ENCODE measurements around the gene CCIN. TPM values are rescaled to one million over a fixed set of nuclear protein-coding genes. Genes with fewer than 3 reads are reported as not detected.
A peak's percentile ranks its signal among the peaks of the same experiment; 100 is the strongest.

The CCIN gene
- polyA plus RNA-seq, 3 donors: 0.11 to 2.3 (median 0.35) TPM

DNA sequence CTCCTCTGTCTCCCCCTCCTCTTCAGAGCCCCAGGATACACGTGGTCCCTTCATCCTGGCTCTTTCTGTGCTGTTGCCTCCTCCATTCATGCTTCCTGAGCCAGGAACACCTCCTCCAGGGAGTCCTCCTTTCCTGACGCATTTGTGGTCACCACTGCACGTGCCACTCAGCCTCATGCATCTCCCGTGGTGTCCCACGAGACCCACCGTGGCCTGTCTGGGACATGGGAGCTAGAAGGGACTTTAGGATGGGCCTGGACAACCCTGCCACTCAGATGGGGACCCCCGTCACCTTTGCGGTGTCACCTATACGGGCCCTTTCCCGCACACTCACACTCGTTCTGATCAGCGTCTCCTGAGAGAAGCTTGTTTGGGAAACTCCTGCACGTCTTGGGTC lies 25.9 kb upstream of the CCIN start:
- Histone ChIP-seq H3K9me3 (replicated peaks in 1 of 2; ENCODE audit: control insufficient read depth in 1 of 2, insufficient read depth in 1 of 2, low read length in 2 of 2) (peaks cover 0 to 3% of the 10 kb centered on the region in 2 donors), H4K20me1 (ENCODE audit: insufficient read depth, low read length) (peaks cover 57% of the 10 kb centered on the region), H2AFZ (ENCODE audit: insufficient read depth, low read depth, low read length, poor library complexity, severe bottlenecking) (no peak overlapping the region), H3K27ac (ENCODE audit: low read depth in 1 of 2, low read length in 2 of 2) (peak overlapping the region; percentile 93 to 99), H3K4me3 (replicated peaks in 1 of 3; ENCODE audit: low read depth in 2 of 3, low read length in 3 of 3) (peak overlapping the region in 1 of 3 experiments; percentile 98), H3K4me1 (ENCODE audit: control insufficient read depth in 1 of 2, insufficient read depth in 2 of 2, low read length in 2 of 2) (peaks cover 100% of the 10 kb centered on the region in 2 donors), H3K9ac (ENCODE audit: insufficient read depth, low read length, poor library complexity, severe bottlenecking) (peak overlapping the region; percentile 60), H3K79me2 (ENCODE audit: insufficient read depth, low read length) (peaks cover 99% of the 10 kb centered on the region), H3K36me3 (replicated peaks in 1 of 2; ENCODE audit: control insufficient read depth in 1 of 2, insufficient read depth in 2 of 2, low read length in 2 of 2) (peaks cover 22 to 48% of the 10 kb centered on the region in 2 donors), H3K4me2 (replicated peaks; ENCODE audit: extremely low read depth, low read length, poor library complexity, severe bottlenecking) (peak overlapping the region; percentile 94), H3K27me3 (ENCODE audit: control insufficient read depth in 2 of 2, insufficient read depth in 2 of 2, low read length in 2 of 2) (no peaks in the 10 kb centered on the region)
- Mint-ChIP-seq H3K27me3 (ENCODE audit: low read depth in 3 of 3) (peaks cover 0 to 4% (median 0%) of the 10 kb centered on the region in 3 donors), H3K4me3 (peak overlapping the region; percentile 68 to 87), H3K4me1 (peaks cover 100% of the 10 kb centered on the region), H3K27ac (peak overlapping the region; percentile 95 to 98 (median 98)), H3K36me3 (peaks cover 65 to 90% of the 10 kb centered on the region in 2 donors), H3K9me3 (peaks cover 0 to 3% (median 0%) of the 10 kb centered on the region in 7 donors)
- no peak for DNase-seq
- 56% methylated on average over 13 of the region's 13 CpGs for WGBS (ENCODE audit: insufficient coverage)
- TF ChIP-seq, protein P1, sequence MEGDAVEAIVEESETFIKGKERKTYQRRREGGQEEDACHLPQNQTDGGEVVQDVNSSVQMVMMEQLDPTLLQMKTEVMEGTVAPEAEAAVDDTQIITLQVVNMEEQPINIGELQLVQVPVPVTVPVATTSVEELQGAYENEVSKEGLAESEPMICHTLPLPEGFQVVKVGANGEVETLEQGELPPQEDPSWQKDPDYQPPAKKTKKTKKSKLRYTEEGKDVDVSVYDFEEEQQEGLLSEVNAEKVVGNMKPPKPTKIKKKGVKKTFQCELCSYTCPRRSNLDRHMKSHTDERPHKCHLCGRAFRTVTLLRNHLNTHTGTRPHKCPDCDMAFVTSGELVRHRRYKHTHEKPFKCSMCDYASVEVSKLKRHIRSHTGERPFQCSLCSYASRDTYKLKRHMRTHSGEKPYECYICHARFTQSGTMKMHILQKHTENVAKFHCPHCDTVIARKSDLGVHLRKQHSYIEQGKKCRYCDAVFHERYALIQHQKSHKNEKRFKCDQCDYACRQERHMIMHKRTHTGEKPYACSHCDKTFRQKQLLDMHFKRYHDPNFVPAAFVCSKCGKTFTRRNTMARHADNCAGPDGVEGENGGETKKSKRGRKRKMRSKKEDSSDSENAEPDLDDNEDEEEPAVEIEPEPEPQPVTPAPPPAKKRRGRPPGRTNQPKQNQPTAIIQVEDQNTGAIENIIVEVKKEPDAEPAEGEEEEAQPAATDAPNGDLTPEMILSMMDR (IDR thresholded peaks at IDR 0.05): no peak
- intact Hi-C loops (cut with micrococcal nuclease): no loop called here

DNA sequence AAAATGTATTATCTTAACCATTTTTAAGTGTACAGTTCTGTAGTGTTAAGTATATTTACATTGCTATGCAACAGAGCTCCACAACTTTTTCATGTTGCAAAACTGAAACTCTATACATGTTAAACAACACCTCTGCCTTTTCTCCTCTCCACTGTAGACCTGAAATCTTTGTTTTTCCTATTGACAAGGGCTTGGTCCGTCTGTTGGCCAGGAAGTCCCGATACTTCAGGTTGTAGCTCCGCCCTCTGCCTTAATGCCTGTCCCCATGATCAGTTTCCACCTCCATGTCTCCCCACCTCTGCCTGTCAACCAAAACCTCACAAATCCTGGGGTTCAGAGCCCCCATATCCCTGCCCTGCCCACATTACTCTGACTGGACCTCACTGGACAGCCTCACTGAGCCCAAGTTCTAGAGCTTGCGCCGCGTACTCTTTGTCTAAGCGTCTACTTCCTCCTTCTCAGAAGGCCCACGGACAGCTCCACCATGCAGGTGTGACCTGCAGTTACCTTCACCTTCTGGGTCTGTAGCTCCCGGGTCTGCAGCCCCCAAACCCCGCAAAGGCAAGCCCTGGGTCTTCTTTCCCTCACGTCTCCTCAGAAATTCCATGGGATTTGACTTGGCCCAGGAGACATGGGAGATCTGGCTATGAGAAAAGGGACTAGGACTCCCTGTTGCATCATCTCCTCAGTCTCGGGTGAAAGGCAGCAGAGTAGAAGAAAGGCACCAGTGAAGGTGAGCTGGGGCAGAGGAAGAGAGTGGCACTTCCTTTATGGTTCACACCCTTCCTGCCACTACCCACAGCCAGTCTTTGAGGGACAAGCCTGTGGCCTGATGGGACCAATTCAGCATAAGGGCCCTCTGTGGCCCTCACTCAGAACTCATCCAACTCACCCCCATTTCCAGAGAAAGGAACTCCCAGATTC lies 24.6 kb upstream of the CCIN start:
- Histone ChIP-seq H3K36me3 (replicated peaks in 1 of 2; ENCODE audit: control insufficient read depth in 1 of 2, insufficient read depth in 2 of 2, low read length in 2 of 2) (peaks cover 29 to 61% of the 10 kb centered on the region in 2 donors), H4K20me1 (ENCODE audit: insufficient read depth, low read length) (peaks cover 60% of the 10 kb centered on the region), H3K9me3 (replicated peaks in 1 of 2; ENCODE audit: control insufficient read depth in 1 of 2, insufficient read depth in 1 of 2, low read length in 2 of 2) (peaks cover 0 to 3% of the 10 kb centered on the region in 2 donors), H3K79me2 (ENCODE audit: insufficient read depth, low read length) (peaks cover 96% of the 10 kb centered on the region), H3K9ac (ENCODE audit: insufficient read depth, low read length, poor library complexity, severe bottlenecking) (peak overlapping the region; percentile 0), H3K27ac (ENCODE audit: low read depth in 1 of 2, low read length in 2 of 2) (peak overlapping the region; percentile 93 to 99), H2AFZ (ENCODE audit: insufficient read depth, low read depth, low read length, poor library complexity, severe bottlenecking) (no peak overlapping the region), H3K4me1 (ENCODE audit: control insufficient read depth in 1 of 2, insufficient read depth in 2 of 2, low read length in 2 of 2) (peaks cover 100% of the 10 kb centered on the region in 2 donors), H3K27me3 (ENCODE audit: control insufficient read depth in 2 of 2, insufficient read depth in 2 of 2, low read length in 2 of 2) (no peaks in the 10 kb centered on the region), H3K4me3 (replicated peaks in 1 of 3; ENCODE audit: low read depth in 2 of 3, low read length in 3 of 3) (peak overlapping the region in 2 of 3 experiments; percentile 4 to 48), H3K4me2 (replicated peaks; ENCODE audit: extremely low read depth, low read length, poor library complexity, severe bottlenecking) (peak overlapping the region; percentile 60)
- peak overlapping the region; percentile 48 to 81 for H3K4me3 Mint-ChIP-seq
- H3K36me3 Mint-ChIP-seq: peaks cover 67 to 90% of the 10 kb centered on the region in 2 donors
- intact Hi-C loops (cut with micrococcal nuclease): no loop called here
- DNase-seq: peak in 1 of 3 donors; percentile 65
- peak overlapping the region; percentile 95 to 98 (median 98) for H3K27ac Mint-ChIP-seq
- TF ChIP-seq, protein P1 (IDR thresholded peaks at IDR 0.05): no peak
- H3K27me3 Mint-ChIP-seq (ENCODE audit: low read depth in 3 of 3): peaks cover 0 to 3% (median 0%) of the 10 kb centered on the region in 3 donors
- peaks cover 0 to 3% (median 0%) of the 10 kb centered on the region in 7 donors for H3K9me3 Mint-ChIP-seq
- H3K4me1 Mint-ChIP-seq: peaks cover 99% of the 10 kb centered on the region
- 35% methylated on average over 9 of the region's 12 CpGs for whole genome bisulfite sequencing (ENCODE audit: insufficient coverage)

All from CD14-positive monocyte (primary cell).